OCI-LY1 (cell line): ENCODE results near the gene GLS.

Experiments
- EZH2 ChIP-seq: fragments of 200-600 bp; sonication (generic), shearing (Covaris generic); IDR thresholded peaks from 2 replicates; pipeline ENCODE4 v1.8.0; 2017; ENCODE audit warnings: borderline replicate concordance, mixed run types, mild to moderate bottlenecking, antibody characterized with exemption, low read length, moderate library complexity, mixed read lengths
- TF ChIP-seq, protein P1 (sequence below): fragments of 200-600 bp; sonication (generic), shearing (Covaris generic); IDR thresholded peaks from 2 replicates; pipeline ENCODE4 v1.5.1; 2017; ENCODE audit warnings: mild to moderate bottlenecking, antibody characterized with exemption, low read length, moderate library complexity, mixed read lengths

DNA sequence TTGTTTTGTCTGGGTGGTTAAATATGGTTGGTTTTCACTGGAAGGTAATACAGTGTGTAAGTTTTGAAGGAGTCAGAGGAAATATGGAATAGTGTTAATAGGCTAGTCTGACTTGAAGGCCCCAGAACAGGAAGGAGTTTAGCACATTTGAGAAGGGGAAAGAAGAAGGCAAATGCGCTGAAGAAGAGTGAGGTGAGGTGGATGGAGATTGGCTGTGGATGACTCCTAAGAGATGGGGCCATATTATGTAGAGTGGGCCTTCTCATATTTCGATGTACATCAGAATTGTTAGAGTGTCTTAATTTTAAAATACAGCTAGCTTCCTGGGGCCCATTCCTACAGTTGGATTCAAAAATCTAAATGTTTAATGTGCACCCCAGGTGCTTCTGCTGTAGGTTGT lies 61.0 kb downstream of the GLS start:
- no peak for TF ChIP-seq EZH2
- TF ChIP-seq, protein P1, sequence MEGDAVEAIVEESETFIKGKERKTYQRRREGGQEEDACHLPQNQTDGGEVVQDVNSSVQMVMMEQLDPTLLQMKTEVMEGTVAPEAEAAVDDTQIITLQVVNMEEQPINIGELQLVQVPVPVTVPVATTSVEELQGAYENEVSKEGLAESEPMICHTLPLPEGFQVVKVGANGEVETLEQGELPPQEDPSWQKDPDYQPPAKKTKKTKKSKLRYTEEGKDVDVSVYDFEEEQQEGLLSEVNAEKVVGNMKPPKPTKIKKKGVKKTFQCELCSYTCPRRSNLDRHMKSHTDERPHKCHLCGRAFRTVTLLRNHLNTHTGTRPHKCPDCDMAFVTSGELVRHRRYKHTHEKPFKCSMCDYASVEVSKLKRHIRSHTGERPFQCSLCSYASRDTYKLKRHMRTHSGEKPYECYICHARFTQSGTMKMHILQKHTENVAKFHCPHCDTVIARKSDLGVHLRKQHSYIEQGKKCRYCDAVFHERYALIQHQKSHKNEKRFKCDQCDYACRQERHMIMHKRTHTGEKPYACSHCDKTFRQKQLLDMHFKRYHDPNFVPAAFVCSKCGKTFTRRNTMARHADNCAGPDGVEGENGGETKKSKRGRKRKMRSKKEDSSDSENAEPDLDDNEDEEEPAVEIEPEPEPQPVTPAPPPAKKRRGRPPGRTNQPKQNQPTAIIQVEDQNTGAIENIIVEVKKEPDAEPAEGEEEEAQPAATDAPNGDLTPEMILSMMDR, result no peak
